HepG2 (cell line): ENCODE results near the gene CMTM5. TPM values are rescaled to one million over a fixed set of nuclear protein-coding genes. Genes with fewer than 3 reads are reported as not detected.
A peak's percentile ranks its signal among the peaks of the same experiment; 100 is the strongest.

ENCODE experiments used
- EEA1 ChIP-seq: sonication (generic); formaldehyde crosslinking; IDR thresholded peaks from 2 replicates; pipeline ENCODE4 v1.5.1; 2020; ENCODE audit warnings: mild to moderate bottlenecking, missing genetic modification reagents, borderline replicate concordance
- HDAC2 ChIP-seq: sonication (generic); formaldehyde crosslinking; IDR thresholded peaks from 2 replicates; pipeline ENCODE4 v1.4.0; 2020; ENCODE audit warnings: missing genetic modification reagents
- HNRNPK ChIP-seq: fragments of 200-400 bp; formaldehyde crosslinking; IDR thresholded peaks from 2 replicates; pipeline ENCODE4 v1.6.1; 2018; ENCODE audit warnings: low read length, low read depth, moderate library complexity, mild to moderate bottlenecking; ENCODE audit not compliant: poor library complexity, severe bottlenecking
- HNRNPLL ChIP-seq: fragments of 200-400 bp; formaldehyde crosslinking; IDR thresholded peaks from 2 replicates; pipeline ENCODE4 v1.6.1; 2017; ENCODE audit warnings: mild to moderate bottlenecking, low read depth, low read length; ENCODE audit not compliant: poor library complexity, severe bottlenecking
- KDM2A ChIP-seq: sonication (generic); formaldehyde crosslinking; IDR thresholded peaks from 2 replicates; pipeline ENCODE4 v1.4.0; 2020; ENCODE audit warnings: low read depth, missing genetic modification reagents, borderline replicate concordance
- MTA3 ChIP-seq: sonication (generic); formaldehyde crosslinking; IDR thresholded peaks from 2 replicates; pipeline ENCODE4 v1.4.0; 2020; ENCODE audit warnings: missing genetic modification reagents
- NCOR1 ChIP-seq: fragments of 200-600 bp; sonication (generic); IDR thresholded peaks from 2 replicates; pipeline ENCODE4 v1.7.0; 2017; ENCODE audit warnings: antibody characterized with exemption, low read length, borderline replicate concordance
- NR2F1 ChIP-seq, 2 experiments: fragments of 450-650 bp in 1 of 2; formaldehyde crosslinking in 1 of 2; IDR thresholded peaks; 2 replicates each; pipeline versions ENCODE4 v1.5.0 to v1.6.1; 2016 to 2020; ENCODE audit warnings: mild to moderate bottlenecking in 1 of 2, missing compliant biosample characterization in 1 of 2, missing genetic modification reagents in 1 of 2, moderate library complexity in 1 of 2
- PCBP2 ChIP-seq: fragments of 200-400 bp; formaldehyde crosslinking; optimal IDR thresholded peaks from 2 replicates; pipeline ENCODE3; 2018; ENCODE audit warnings: low read length, low read depth; ENCODE audit not compliant: poor library complexity, severe bottlenecking
- PITX1 ChIP-seq: sonication (generic); formaldehyde crosslinking; IDR thresholded peaks from 2 replicates; pipeline ENCODE4 v1.5.1; 2020; ENCODE audit warnings: mild to moderate bottlenecking, missing genetic modification reagents
- RELA ChIP-seq: sonication (generic); formaldehyde crosslinking; IDR thresholded peaks from 2 replicates; pipeline ENCODE4 v1.4.0; 2020; ENCODE audit warnings: missing genetic modification reagents
- RFXANK ChIP-seq: IDR thresholded peaks from 2 replicates; pipeline ENCODE4 v1.6.1; 2016
- TP53 ChIP-seq: sonication (generic); formaldehyde crosslinking; conservative IDR thresholded peaks from 2 replicates; pipeline ENCODE4 v1.4.0; 2020; ENCODE audit warnings: missing genetic modification reagents
- ZNF124 ChIP-seq: sonication (generic); formaldehyde crosslinking; IDR thresholded peaks from 2 replicates; pipeline ENCODE4 v1.4.0; 2020; ENCODE audit warnings: missing genetic modification reagents
- ZNF234 ChIP-seq: sonication (generic); formaldehyde crosslinking; conservative IDR thresholded peaks from 2 replicates; pipeline ENCODE4 v1.5.1; 2020; ENCODE audit warnings: mild to moderate bottlenecking, missing genetic modification reagents
- ZNF337 ChIP-seq: sonication (generic); formaldehyde crosslinking; IDR thresholded peaks from 2 replicates; pipeline ENCODE4 v1.5.1; 2020; ENCODE audit warnings: missing genetic modification reagents, low read depth, mild to moderate bottlenecking, borderline replicate concordance
- ZNF652 ChIP-seq: IDR thresholded peaks from 2 replicates; pipeline ENCODE4 v1.6.1; 2016; ENCODE audit warnings: low read depth, borderline replicate concordance
- ZNF678 ChIP-seq: sonication (generic); formaldehyde crosslinking; IDR thresholded peaks from 2 replicates; pipeline ENCODE4 v1.4.0; 2020; ENCODE audit warnings: mild to moderate bottlenecking, missing genetic modification reagents
- polyA plus RNA-seq, 8 experiments: library from polyadenylated mRNA; depleted of rRNA in 3 of 8; stranded (reverse) in 7 of 8; unstranded in 1 of 8; fragments of >200 nt; fragmentation: Illumina TruSeq in 4 of 8; extraction: Trizol in 4 of 8; gene quantifications; 2 replicates each; pipeline versions ENCODE4 v1.2.1 to v1.2.3, GENCODE V29; 2011 to 2016; ENCODE audit warnings: low read depth in 4 of 8, missing spikeins in 1 of 8, mixed read lengths in 1 of 8; ENCODE audit not compliant: insufficient read depth in 1 of 8
- total RNA-seq, 5 experiments: library from RNA; depleted of rRNA; stranded (reverse); fragments of >200 nt; fragmentation: Illumina TruSeq; extraction: Trizol; gene quantifications; 2 replicates each; pipeline ENCODE4 v1.2.3, GENCODE V29; 2016; ENCODE audit warnings: low read depth in 1 of 5
- TF ChIP-seq, protein P1 (sequence below): sonication (generic); formaldehyde crosslinking; IDR thresholded peaks from 2 replicates; pipeline ENCODE4 v1.4.0; 2020; ENCODE audit warnings: mild to moderate bottlenecking, missing genetic modification reagents
- TF ChIP-seq, protein P2 (sequence below): IDR thresholded peaks from 2 replicates; pipeline ENCODE4 v1.6.1; 2016; ENCODE audit warnings: missing compliant biosample characterization, missing genetic modification reagents, borderline replicate concordance
- TF ChIP-seq, protein P3 (sequence below): sonication (generic); formaldehyde crosslinking; IDR thresholded peaks from 2 replicates; pipeline ENCODE4 v1.5.1; 2020; ENCODE audit warnings: mild to moderate bottlenecking, missing genetic modification reagents, moderate library complexity

The CMTM5 gene
- total and polyA plus RNA-seq, 2 of the 13 experiments (the other 11 are each of a cell fraction or from before 2014, with no cell fraction given) = not detected

DNA sequence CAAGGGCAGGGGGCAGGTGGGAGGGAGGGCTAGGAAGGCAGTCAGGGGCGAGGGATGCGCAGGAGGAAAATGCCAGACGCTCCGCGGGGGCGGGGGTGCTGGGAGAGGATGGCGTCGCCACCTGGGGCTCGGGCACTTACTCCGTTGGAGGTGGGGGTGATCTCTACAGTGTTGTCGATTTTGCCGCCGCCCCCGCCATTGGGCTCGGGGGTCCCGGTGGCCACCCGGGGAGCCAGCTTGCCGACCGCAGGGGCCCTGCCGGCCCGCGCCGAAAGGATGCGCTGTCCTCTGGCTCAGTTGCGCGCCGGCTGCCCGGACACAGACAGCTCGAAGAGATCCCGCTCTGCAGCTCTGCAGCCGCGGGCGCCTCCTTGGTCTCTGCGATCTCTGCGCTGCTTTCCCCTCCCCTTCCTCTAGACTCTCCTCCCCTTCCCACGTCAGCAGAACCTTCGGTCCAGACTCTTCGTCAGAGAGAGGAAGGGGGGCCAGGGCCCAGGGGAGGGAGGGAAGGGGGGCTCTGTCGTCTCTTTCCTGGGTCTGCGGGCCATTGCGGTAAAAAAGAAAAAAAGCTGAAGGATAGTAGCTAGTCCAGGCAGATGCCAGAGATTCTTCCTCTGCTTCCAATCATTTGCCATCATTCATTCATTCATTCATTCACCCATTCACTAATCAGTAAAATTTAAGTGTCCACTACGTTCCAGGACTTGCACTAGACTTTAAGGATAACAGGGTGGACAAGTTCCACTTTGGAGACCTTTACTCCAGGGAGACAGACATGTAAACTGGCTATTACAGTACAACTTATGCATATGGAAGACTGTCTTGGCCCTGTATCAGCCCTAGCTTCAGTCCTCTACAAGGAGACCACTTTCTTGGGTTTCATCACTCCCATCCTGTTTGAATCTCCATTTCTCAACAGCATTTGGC lies 24.1 kb upstream of the CMTM5 start, which contains the start of gene SLC22A17 (continued):
- TF ChIP-seq NR2F1 (CRISPR knock-in tag; IDR thresholded peaks at IDR 0.05) = no peak
- TF ChIP-seq ZNF124 (CRISPR knock-in tag) = no peak
- TF ChIP-seq TP53 (CRISPR knock-in tag) = no peak
- no peak for TF ChIP-seq RELA (CRISPR knock-in tag)
- TF ChIP-seq, protein P1, sequence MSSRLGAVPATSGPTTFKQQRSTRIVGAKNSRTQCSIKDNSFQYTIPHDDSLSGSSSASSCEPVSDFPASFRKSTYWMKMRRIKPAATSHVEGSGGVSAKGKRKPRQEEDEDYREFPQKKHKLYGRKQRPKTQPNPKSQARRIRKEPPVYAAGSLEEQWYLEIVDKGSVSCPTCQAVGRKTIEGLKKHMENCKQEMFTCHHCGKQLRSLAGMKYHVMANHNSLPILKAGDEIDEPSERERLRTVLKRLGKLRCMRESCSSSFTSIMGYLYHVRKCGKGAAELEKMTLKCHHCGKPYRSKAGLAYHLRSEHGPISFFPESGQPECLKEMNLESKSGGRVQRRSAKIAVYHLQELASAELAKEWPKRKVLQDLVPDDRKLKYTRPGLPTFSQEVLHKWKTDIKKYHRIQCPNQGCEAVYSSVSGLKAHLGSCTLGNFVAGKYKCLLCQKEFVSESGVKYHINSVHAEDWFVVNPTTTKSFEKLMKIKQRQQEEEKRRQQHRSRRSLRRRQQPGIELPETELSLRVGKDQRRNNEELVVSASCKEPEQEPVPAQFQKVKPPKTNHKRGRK (CRISPR knock-in tag) = peak; percentile 43; the same call in 1 of the 2 replicates
- 0 out of 2 replicates have a peak, but pooled peaks have one; percentile 19 for TF ChIP-seq PITX1 (CRISPR knock-in tag)
- no peak for TF ChIP-seq EEA1 (CRISPR knock-in tag)
- peak; percentile 75 for TF ChIP-seq HNRNPK
- TF ChIP-seq RFXANK = no peak
- TF ChIP-seq, protein P2, sequence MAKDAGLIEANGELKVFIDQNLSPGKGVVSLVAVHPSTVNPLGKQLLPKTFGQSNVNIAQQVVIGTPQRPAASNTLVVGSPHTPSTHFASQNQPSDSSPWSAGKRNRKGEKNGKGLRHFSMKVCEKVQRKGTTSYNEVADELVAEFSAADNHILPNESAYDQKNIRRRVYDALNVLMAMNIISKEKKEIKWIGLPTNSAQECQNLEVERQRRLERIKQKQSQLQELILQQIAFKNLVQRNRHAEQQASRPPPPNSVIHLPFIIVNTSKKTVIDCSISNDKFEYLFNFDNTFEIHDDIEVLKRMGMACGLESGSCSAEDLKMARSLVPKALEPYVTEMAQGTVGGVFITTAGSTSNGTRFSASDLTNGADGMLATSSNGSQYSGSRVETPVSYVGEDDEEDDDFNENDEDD (CRISPR knock-in tag) = 0 out of 2 replicates have a peak, but pooled peaks have one; percentile 46
- TF ChIP-seq, protein P3, sequence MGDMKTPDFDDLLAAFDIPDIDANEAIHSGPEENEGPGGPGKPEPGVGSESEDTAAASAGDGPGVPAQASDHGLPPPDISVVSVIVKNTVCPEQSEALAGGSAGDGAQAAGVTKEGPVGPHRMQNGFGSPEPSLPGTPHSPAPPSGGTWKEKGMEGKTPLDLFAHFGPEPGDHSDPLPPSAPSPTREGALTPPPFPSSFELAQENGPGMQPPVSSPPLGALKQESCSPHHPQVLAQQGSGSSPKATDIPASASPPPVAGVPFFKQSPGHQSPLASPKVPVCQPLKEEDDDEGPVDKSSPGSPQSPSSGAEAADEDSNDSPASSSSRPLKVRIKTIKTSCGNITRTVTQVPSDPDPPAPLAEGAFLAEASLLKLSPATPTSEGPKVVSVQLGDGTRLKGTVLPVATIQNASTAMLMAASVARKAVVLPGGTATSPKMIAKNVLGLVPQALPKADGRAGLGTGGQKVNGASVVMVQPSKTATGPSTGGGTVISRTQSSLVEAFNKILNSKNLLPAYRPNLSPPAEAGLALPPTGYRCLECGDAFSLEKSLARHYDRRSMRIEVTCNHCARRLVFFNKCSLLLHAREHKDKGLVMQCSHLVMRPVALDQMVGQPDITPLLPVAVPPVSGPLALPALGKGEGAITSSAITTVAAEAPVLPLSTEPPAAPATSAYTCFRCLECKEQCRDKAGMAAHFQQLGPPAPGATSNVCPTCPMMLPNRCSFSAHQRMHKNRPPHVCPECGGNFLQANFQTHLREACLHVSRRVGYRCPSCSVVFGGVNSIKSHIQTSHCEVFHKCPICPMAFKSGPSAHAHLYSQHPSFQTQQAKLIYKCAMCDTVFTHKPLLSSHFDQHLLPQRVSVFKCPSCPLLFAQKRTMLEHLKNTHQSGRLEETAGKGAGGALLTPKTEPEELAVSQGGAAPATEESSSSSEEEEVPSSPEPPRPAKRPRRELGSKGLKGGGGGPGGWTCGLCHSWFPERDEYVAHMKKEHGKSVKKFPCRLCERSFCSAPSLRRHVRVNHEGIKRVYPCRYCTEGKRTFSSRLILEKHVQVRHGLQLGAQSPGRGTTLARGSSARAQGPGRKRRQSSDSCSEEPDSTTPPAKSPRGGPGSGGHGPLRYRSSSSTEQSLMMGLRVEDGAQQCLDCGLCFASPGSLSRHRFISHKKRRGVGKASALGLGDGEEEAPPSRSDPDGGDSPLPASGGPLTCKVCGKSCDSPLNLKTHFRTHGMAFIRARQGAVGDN = peak; percentile 51
- no peak for TF ChIP-seq ZNF337 (CRISPR knock-in tag)
- TF ChIP-seq ZNF678 (CRISPR knock-in tag) = no peak
- TF ChIP-seq ZNF234 (CRISPR knock-in tag) = no peak
- no peak for TF ChIP-seq ZNF652 (CRISPR knock-in tag)
- TF ChIP-seq KDM2A = 0 out of 2 replicates have a peak, but pooled peaks have one; percentile 26
- TF ChIP-seq NCOR1 = no peak
- TF ChIP-seq HNRNPLL = peak; percentile 47
- no peak for TF ChIP-seq PCBP2
- no peak for TF ChIP-seq HDAC2
- no peak for TF ChIP-seq MTA3 (CRISPR knock-in tag)
